Mucosa of descending colon (tissue), 3 donors: Measurements from ENCODE around the gene HES4. TPM values are rescaled to one million over a fixed set of nuclear protein-coding genes. Genes with fewer than 3 reads are reported as not detected.
"Not testable (repeated sequence)": the region's sequence is repeated elsewhere in the genome, so short reads cannot be mapped to it uniquely, and the experiment has no call there.

ENCODE experiments used
- ATAC-seq: fragments of 200-7000 bp; cut with Tn5 transposase; one replicate; pipeline ENCODE4 v1.9.1; 2020; ENCODE audit warnings: mild to moderate bottlenecking, moderate library complexity
- DNase-seq, 3 donors: peaks; one replicate each; pipeline ENCODE4 v3.0.0-alpha.2; 2020
- H3K36me3 ChIP-seq: fragments of 200-600 bp; one replicate; pipeline ENCODE4 v1.8.0; 2021; ENCODE audit warnings: low read depth, mild to moderate bottlenecking
- H3K4me1 ChIP-seq: fragments of 200-600 bp; one replicate; pipeline ENCODE4 v1.8.0; 2021; ENCODE audit warnings: low read depth, mild to moderate bottlenecking
- H3K4me3 ChIP-seq: fragments of 200-600 bp; one replicate; pipeline ENCODE4 v1.8.0; 2021; ENCODE audit warnings: mild to moderate bottlenecking
- H3K9me3 ChIP-seq: fragments of 200-600 bp; one replicate; pipeline ENCODE4 v1.8.0; 2021; ENCODE audit warnings: mild to moderate bottlenecking
- intact Hi-C, 2 donors: fragments of 100-400 bp; cut with DNase I in 1 of 2; cut with micrococcal nuclease in 1 of 2; formaldehyde crosslinking; loops; one replicate each; pipeline versions ENCODE4 v1.11.0 to v1.11.1; 2022; cut with DNase I, micrococcal nuclease
- total RNA-seq, 3 donors: library from RNA; stranded (reverse); fragmentation: NEBNext Ultra II Directional in 2 of 3; extraction: Animal tissue kit (Norgen Biotek cat#: 25700) in 2 of 3; gene quantifications; one replicate each; pipeline versions ENCODE4 v1.2.1 to v1.2.4, GENCODE V29; 2021 to 2023
- TF ChIP-seq, protein P1 (sequence below): fragments of 200-600 bp; IDR thresholded peaks from one replicate; pipeline ENCODE4 v1.8.0; 2022; ENCODE audit warnings: antibody characterized with exemption, mild to moderate bottlenecking
- donor health status: DM: no; HTN: no; CAD: no; lungs with moderate emphysema.
- donor health status: DM: no; HTN: no; CAD: no.
- donor health status: DM: no; HTN: yes; CAD: no.

The HES4 gene
- total RNA-seq, 3 donors from 2014 or later: 10.3 to 22.7 (median 21.1) TPM

DNA sequence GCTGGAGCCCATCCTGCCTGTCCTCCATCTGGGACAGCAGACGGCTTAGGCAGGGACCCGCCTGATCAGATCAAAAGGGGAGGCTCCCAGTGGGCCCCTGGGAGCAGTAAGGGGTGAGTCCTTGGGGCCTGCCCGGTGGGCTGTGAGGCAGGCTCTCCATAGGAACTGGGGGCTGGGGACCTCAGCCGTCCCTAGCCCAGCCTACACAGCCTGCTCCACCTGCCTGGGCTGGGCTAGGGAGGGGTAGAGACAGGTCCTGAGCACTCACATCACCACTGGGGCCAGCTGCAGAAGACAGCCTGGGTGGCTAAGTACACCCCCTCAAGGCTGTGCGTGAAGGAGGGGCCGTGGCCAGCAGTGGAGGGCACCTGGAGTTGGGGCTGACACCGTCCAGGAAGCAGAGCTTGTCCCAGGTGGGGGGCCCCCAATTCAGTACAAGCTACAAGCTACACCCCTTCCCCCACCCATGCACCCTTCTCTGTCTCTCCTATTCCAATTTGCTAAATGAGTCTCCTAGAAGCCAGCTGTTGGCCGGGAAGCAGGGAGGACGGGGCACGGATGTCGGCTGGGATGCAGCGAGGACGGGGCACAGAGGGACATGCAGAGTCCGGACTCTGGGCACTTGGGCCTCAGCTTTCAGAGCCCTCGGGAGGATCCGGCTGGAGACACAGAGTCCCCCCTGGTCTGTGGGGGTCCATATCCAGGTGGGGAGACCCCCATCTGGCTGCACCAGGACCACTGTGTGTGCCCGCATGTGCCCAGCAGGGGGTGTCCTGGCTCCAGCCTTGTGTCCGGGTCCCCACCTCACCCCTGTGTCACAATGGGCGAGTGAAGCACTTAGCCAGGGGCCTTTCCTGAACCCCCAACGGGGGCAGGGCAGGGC is 15.1 kb upstream of the HES4 start:
- ATAC-seq (no peak), DNase-seq (peak in 1 of 3 donors; percentile 28)
- intact Hi-C loops: no loop called here
- peaks cover 14% of the 10 kb centered on the region for H3K4me1 ChIP-seq
- TF ChIP-seq, protein P1, sequence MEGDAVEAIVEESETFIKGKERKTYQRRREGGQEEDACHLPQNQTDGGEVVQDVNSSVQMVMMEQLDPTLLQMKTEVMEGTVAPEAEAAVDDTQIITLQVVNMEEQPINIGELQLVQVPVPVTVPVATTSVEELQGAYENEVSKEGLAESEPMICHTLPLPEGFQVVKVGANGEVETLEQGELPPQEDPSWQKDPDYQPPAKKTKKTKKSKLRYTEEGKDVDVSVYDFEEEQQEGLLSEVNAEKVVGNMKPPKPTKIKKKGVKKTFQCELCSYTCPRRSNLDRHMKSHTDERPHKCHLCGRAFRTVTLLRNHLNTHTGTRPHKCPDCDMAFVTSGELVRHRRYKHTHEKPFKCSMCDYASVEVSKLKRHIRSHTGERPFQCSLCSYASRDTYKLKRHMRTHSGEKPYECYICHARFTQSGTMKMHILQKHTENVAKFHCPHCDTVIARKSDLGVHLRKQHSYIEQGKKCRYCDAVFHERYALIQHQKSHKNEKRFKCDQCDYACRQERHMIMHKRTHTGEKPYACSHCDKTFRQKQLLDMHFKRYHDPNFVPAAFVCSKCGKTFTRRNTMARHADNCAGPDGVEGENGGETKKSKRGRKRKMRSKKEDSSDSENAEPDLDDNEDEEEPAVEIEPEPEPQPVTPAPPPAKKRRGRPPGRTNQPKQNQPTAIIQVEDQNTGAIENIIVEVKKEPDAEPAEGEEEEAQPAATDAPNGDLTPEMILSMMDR: no peak
- H3K9me3 ChIP-seq: no peaks in the 10 kb centered on the region
- H3K4me3 ChIP-seq: no peak overlapping the region
- H3K36me3 ChIP-seq: no peaks in the 10 kb centered on the region

DNA sequence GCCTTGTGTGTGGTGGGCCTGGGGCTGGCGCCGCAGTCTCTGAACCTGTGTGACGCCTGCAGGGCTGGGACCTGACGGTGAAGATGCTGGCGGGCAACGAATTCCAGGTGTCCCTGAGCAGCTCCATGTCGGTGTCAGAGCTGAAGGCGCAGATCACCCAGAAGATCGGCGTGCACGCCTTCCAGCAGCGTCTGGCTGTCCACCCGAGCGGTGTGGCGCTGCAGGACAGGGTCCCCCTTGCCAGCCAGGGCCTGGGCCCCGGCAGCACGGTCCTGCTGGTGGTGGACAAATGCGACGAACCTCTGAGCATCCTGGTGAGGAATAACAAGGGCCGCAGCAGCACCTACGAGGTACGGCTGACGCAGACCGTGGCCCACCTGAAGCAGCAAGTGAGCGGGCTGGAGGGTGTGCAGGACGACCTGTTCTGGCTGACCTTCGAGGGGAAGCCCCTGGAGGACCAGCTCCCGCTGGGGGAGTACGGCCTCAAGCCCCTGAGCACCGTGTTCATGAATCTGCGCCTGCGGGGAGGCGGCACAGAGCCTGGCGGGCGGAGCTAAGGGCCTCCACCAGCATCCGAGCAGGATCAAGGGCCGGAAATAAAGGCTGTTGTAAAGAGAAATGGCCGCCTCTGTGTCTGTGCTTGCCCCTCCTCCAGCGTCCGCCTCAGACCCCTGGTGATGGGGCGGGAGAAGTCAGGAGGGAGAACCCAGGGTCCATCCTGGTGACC is 14.2 kb upstream of the HES4 start:
- no peaks in the 10 kb centered on the region for H3K9me3 ChIP-seq
- ATAC-seq: peak; percentile 16
- intact Hi-C loops: no loop called here
- no peak overlapping the region for H3K4me3 ChIP-seq
- no peaks in the 10 kb centered on the region for H3K36me3 ChIP-seq
- peak in 2 of 3 donors; percentile 52 to 64 for DNase-seq
- TF ChIP-seq, protein P1: no peak
- H3K4me1 ChIP-seq: peaks cover 13% of the 10 kb centered on the region

DNA sequence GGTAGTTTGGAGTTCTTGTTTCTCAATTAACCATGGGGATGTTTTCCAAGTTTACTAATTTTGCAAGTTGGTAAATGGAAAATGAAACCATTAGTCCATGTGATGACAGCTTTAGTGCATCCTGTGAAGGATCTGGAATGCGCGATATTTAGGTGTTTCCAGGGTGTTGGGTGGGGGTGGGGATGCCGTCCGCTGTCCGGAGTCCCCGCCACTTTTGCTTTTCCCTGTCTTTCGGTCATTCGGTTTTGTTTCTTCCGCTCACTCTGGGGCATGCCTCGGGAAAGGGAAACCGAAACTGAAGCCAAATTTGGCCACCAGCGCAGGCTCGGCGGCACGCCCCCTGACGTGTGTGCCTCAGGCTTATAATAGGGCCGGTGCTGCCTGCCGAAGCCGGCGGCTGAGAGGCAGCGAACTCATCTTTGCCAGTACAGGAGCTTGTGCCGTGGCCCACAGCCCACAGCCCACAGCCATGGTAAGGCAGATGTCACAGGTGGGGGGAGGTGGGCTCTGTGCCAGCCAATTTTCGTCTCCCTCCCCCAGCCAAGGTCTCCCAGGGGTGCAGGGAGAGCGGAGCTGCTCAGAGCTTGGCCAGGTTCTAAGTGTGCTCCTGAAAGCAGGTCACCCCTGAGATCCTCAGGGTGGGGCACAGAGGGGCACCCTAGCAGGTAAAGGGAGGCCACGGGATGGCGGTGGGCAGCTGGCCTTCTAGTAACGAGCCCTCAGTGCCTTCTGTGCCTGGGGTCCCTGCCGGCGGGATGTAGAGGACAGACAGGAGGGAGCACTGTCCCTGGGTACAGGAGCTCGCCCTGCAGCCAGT is 13.4 kb upstream of the HES4 start, which contains the start of gene ISG15:
ISG15 (plus strand) TSS at position 393 of the 817 bp plus-strand sequence; CDS start at position 470, 77 bp downstream.
- intact Hi-C loops: no loop called here
- peak; percentile 96 for ATAC-seq

DNA sequence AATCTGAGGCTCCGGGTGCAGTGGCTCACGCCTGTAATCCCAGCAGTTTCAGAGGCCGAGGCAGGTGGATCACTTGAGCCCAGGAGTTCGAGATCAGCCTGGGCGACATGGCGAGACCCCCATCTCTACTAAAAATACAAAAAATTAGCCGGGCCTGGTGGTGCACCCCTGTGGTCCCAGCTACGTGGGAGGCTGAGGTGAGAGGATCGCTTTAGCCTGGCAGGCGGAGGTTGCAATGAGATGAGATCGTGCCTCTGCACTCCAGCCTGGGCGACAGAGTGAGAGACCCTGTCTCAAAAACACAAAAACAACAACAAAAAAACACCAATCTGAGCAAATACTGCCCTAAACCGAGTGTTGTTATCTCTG is 12.8 kb upstream of the HES4 start:
- peak in 2 of 3 donors; percentile 31 to 35 for DNase-seq
- H3K9me3 ChIP-seq, H3K4me1 ChIP-seq, ATAC-seq, H3K36me3 ChIP-seq, intact Hi-C loops: not testable (repeated sequence)
- H3K4me3 ChIP-seq: peak overlapping the region; percentile 29

More for the DNA sequence above, 13.4 kb upstream of the HES4 start, which contains the start of gene ISG15:
- DNase-seq: peak; percentile 93 to 97 (median 95)
- TF ChIP-seq, protein P1: no peak
- no peaks in the 10 kb centered on the region for H3K36me3 ChIP-seq
- H3K4me3 ChIP-seq: peak within 1 kb of the TSS; percentile 29
- H3K9me3 ChIP-seq: no peaks in the 10 kb centered on the region
- H3K4me1 ChIP-seq: peaks cover 10% of the 10 kb centered on the region

DNA sequence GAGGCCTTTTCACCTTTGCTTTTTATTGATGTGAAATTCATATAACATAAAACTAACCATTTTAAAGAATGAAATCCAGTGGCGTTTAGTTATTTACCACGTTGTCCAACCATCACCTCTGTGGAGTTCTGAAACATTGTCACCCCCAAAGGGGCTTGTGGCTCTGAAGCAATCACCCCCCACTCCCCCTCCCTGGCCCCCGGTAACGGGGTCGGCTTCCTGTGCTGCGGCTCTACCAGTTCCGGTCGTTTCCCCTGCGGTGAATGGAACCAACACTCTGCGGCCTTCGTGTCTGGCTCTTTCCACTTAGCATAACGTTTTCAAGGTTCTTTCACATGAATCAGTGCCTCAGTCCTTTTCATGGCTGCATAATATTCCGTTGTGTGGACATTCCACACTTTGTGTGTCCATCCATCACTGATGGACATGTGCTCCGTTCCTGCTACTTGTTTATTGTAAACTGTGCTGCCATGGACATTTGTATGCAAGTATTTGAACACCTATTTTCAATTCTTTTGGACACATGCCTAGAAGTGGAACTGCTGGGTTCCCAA is 11.6 kb upstream of the HES4 start:
- intact Hi-C loops: no loop called here
- TF ChIP-seq, protein P1: no peak
- H3K9me3 ChIP-seq: no peaks in the 10 kb centered on the region

DNA sequence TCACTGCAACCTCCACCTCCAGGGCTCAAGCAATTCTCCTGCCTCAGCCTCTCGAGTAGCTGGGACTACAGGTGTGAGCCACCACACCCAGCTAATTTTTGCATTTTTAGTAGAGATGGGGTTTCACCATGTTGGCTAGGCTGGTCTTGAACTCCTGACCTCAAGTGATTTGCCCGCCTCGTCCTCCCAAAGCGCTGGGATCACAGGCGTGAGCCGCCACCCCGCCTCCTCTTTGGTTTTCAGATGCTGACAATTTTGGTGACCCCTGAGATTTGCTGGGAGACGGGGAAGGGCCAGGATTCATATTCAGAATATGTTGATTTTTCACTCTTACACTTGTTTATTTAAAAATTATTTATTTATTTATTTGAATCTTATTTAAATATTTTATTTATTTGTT is 10.2 kb upstream of the HES4 start:
- ATAC-seq, H3K4me3 ChIP-seq, H3K36me3 ChIP-seq, H3K9me3 ChIP-seq, intact Hi-C loops: not testable (repeated sequence)
- peaks cover 22% of the 10 kb centered on the region for H3K4me1 ChIP-seq
- peak in 1 of 3 donors; percentile 19 for DNase-seq

More for the DNA sequence above, 11.6 kb upstream of the HES4 start:
- DNase-seq: peak; percentile 3 to 37 (median 18)
- H3K4me3 ChIP-seq: no peak overlapping the region
- peaks cover 10% of the 10 kb centered on the region for H3K4me1 ChIP-seq
- no peak for ATAC-seq
- H3K36me3 ChIP-seq: no peaks in the 10 kb centered on the region
